ENCODE results near the gene ZNF326. TPM values are rescaled to one million over a fixed set of nuclear protein-coding genes. Genes with fewer than 3 reads are reported as not detected.
"Not testable (repeated sequence)": the region's sequence is repeated elsewhere in the genome, so short reads cannot be mapped to it uniquely, and the experiment has no call there.

ZNF326 gene
- total RNA-seq, 1 donor from 2014 or later, result 4.3 TPM

DNA sequence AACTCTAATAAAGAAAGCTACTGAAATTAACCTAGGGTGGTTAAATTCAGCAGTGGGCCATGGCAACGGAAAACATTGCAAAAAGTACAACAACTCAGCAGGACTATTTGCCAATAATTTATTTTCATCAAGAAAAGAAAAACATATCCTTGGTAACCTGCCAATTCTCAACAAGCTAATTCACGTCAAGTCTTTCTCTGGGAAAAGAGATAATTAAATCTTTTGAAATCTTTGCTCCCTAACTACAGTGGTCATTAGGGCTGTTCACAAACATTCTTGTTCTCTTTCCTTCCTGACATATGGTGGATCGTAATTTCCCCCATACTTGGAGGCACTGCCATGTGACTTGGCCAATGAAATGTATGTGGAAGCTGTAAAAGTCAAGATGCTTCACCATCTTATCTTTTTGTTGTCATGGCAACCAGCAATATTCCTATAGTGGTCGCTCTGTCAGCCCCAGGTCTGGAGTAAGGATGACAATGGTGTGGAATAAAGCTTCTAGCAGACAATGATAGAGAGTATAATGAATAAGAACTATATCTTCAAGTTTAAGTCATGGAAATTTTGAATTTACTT is 29.6 kb upstream of the ZNF326 start:
- no peak for DNase-seq (ENCODE audit: low read depth)

DNA sequence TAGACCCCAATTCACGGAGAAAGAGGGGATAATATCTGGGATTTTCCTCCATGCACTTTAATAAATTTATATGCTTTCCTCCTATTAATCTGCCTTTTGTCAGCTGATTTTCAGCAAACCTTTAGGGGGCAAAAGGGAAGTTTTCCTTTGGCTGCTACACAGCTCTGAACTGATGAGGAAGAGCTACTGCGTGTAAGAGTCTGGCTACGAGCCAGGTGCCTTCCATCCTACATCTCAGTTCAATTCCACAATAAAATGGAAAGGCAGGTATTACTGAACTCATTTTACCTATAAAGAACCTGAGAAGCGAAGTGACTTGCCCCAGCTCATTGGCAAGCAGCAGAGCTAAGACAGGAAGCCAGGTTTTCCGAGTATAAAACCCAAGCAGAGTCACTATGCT is 28.3 kb upstream of the ZNF326 start:
- no peak for DNase-seq (ENCODE audit: low read depth)

DNA sequence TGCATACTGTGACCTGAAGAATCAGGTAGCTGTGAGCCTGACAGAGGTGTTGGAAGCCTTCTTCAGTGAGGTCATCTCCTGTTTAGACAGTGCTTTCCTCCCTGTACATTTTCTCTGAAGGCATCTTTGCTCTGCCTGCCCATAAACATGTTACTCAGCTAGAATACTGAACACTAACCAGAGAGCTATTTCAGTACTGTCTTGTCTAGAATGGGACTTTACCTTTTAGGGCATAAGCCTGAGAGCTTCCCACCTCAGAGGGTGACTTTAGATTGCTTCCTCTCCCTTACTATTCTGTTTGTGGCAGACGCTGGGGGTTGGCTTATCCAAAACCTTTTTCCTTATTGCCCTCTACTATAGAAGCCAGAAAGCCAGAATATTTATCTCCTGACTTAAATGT is 23.3 kb upstream of the ZNF326 start:
- DNase-seq (ENCODE audit: low read depth), result no peak

DNA sequence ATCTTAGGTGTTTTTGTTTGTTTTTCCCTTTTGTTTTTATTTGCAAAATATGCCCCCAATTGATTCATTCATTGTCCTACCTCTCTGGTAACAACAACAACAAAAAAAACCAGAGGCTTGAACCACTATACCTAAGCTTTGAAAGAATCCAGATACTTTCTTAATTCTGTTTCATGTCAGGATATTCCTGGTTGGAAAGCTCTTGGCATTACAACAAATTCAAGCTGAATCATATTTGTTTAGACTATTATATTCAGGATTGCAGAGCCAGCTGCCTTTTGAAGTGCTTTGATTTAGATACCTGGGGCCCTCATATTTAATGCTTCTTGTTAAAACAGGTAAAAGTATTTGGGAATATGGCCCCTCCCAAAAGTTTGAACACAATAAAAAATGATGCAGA is 22.9 kb upstream of the ZNF326 start:
- DNase-seq (ENCODE audit: low read depth), result no peak

DNA sequence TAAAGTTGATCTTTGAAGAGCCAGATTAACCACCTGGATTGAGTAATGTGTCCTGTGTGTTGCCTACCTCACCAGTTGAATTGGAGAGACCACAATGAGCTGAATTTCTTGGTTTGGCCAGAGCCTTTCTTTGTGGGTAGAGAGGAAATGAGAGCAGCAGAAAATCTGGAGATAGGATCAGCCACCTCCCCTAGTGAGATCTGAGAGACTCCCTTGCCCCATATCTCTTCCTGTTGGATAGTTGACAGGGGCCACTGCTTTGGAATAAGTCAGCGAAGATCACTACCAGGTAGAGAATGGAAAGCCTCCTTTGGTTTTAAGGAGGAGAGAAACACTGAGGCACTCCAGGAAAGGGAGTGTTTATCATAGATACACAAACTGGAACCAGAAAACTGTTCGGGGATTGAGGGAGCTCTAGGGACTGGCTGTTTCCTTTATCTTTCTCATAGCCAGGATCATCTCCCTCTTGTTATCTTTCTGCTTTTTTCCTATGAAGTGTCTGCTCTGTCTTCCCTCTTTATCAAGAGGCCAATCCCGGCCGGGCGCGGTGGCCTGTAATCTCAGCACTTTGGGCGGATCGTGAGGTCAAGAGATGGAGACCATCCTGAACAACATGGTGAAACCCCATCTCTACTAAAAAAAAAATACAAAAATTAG is 21.3 kb upstream of the ZNF326 start:
- DNase-seq (ENCODE audit: low read depth), result no peak

DNA sequence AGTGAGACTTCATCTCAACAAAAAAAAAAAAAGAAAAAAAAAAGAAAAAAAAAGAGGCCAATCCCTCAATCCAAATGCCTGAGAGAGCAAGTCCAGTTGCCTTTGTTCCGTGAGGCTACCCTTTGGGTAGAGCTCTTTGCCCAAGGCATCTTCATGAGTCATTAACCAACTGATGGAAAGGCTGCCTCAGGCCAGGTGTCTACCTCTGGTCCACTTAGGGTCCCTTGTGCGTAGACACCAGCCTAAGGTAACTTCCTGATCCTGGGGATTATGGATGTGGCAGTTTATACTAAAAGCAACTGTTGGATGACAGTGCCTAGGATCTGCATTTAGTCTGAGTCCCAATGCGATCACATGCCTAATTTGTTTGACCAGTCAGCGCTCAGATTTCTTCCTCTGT is 20.7 kb upstream of the ZNF326 start:
- peak; percentile 35 for DNase-seq (ENCODE audit: low read depth)

DNA sequence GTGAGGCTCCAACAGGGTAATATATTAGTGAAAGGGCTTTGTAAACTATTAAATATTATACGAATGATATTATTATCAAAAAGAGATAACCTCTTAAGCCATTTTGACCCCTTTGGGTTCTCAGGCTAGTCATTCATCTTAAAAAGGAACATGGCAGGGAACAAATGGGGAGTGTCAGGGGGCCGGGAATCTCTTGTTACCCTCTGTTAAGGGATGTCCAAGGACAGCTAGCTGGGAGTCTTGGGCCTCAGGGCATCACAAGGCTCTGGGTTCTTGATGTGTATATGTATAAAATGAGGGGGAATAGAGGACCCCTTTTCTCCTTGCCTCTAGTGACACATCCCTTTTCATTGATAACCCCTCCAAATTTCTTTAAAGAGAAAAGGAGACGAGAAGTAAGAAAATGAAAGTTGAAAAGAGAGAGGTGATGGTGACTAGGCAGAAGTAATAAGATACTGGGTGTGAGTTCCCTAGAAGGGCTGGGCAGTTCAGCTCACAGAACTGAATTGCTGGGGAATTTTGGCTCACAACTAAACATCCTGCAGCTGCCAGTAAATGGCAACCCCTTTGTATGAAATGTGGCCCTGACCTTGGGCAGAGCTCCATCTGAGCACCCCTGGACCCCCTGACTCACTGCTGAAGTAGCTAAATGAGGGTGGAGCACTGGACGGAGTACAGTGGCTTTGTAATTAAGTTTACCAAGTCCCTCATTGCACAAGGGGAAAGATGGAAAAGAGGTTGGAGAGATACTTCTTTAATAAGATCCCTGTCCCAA is 20.0 kb upstream of the ZNF326 start:
- peak; percentile 94 for DNase-seq (ENCODE audit: low read depth)

DNA sequence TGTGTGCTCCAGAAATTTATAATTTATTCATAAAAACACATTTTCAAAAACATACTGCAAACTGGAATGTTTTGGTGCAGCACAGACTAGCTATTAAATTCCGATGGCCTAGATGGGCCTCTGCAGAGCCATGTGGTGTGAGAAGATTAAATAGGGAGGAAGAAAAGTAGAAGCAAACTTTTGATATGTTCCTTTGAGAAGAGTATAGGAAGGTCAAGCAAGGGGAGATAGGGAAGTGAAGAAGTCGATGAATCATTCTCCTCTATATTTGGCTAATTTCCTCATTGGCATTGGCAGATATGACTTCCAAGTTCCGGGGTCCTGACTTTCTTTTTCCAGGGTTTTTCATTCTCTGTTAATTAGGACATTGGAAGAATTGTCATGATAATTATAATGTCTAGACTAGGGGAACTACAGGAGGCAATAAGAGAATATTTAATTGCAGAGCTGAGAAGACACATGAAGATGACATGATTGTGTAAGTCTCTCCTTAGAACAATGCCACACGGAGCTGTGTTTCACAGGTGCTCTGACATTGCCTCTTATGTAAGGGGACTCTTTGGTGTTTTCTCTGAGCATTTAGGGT is 19.3 kb upstream of the ZNF326 start:
- peak; percentile 53 for DNase-seq (ENCODE audit: low read depth)

DNA sequence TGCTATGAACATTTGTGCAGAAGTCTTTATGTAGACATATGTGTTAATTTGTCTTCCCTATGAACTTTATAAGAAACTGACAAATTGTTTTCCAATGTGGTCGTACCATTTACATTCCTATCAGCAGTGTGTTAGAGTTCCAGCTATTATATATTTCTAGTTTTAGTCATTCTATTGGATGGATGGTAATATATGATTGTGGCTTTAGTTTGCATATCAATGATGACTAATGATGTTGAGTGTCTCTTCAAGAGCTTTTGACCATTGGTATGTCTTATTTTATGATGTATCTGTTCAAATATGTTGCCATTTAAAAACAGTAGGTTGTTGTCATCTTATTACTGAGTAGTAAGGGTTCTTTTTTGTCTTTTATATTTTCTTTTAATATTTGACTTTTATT is 16.2 kb upstream of the ZNF326 start:
- no peak for DNase-seq (ENCODE audit: low read depth)

DNA sequence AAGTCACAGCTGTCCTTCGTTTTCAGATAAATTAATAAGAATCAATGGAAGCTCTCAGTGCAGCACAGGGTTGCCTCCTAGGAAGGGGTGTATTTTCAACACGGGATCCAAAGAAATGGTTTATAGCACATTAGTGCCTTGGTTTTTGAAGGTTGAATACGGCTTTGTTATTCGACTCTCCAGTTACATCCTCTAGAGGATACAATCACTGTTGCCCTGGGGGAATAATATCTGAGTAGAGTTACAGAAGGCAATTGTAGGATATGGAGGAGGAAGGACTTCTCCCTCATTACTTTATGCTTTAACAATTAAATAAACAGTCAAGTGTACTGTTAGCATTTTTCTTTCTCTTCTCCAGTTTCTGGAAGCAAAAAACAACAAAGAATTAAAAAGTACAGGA is 14.3 kb upstream of the ZNF326 start:
- DNase-seq (ENCODE audit: low read depth), result no peak

DNA sequence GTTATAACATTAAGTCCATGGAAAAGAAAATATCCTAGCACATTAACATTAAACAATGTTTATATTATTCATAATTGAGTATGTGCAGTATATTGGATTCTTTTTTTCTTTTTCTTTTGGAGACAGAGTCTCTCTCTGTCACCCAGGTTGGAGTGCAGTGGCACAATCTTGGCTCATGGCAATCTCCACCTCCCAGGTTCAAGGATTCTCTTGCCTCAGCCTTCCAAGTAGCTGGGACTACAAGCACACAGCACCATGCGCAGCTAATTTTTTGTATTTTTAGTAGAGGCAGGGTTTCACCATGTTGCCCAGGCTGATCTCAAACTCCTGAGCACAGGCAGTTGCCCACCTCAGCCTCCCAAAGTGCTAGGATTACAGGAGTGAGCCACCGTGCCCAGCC is 12.1 kb upstream of the ZNF326 start:
- DNase-seq (ENCODE audit: low read depth), result not testable (repeated sequence)

DNA sequence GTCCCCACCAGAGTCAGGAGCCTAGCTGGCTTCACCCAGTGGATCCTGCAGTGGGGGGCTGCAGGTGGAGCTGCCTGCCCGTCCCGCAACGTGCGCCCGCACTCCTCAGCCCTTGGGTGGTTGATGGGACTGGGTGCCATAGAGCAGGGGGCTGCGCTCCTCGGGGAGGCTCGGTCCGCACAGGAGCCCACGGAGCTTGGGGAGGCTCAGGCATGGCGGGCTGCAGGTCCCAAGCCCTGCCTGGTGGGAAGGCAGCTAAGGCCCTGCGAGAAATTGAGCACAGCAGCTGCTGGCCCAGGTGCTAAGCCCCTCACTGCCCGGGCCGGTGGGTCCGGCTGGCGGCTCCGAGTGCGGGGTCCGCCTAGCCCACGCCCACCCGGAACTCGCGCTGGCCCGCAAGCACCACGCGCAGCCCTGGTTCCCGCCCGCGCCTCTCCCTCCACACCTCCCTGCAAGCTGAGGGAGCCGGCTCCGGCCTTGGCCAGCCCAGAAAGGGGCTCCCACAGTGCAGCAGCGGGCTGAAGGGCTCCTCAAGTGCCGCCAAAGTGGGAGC is 10.3 kb upstream of the ZNF326 start:
- DNase-seq (ENCODE audit: low read depth), result not testable (repeated sequence)

DNA sequence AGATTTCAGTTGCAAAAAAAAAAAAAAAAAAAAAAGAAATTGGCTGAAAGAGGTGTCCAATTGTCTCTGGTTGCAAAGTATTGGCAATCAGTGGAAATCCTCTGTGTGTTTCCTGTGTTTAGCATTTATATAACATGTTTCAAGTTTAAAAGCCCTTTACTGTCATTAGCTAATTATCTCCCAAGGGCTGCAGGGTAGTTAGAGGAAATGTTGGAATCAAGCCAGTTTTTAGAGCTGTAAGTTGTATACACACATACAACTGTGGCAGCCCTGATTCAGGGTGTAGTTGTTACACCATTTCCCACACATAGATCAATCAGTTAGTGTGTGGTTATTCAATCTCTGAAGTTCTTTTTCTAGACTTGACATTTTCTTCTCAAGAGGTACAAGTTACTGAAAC is 8.9 kb upstream of the ZNF326 start:
- DNase-seq (ENCODE audit: low read depth), result no peak

DNA sequence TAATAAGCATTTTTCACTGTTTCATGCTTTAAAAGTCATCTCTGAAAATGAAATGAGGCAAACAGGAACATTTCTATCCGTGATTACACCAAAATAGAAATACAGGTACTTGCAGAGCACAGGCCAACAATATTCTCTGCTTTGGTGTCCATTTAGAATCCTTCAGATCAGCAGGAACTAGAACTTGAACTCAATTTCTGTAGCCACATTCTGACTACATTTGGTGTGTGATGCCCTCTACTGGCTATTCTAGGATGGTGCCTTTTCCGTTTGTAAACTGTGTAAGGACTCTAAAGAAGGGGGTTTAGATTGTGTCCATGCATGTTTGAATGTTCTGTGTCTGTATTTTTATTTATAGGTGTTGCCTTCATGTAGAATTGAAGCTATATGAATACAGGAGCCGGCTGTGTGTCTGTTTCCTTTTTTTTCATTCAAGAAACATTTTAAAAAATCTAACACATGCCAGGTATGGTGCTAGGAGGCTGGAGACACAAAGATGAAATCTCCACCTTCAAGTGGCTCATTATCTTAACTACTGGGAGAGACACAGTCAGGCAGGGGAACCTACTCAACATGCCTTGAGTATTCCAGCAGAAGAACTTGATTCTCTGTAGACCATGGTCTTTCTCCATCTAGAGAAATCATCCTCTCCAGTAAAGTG is 7.6 kb upstream of the ZNF326 start:
- peak; percentile 85 for DNase-seq (ENCODE audit: low read depth)

DNA sequence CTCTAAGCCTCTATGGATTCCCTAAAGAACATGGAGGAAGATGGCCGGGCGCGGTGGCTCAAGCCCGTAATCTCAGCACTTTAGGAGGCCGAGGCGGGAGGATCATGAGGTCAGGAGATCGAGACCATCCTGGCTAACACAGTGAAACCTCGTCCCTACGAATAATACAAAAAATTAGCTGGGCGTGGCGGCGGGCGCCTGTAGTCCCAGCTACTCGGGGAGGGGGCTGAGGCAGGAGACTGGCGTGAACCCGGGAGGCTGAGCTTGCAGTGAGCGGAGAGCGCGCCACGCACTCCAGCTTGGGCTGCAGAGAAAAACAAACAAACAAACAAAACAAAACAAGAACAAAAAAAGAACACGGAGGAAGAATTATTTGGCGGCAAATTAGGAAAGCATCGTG is 5.8 kb upstream of the ZNF326 start:
- no peak for DNase-seq (ENCODE audit: low read depth)

DNA sequence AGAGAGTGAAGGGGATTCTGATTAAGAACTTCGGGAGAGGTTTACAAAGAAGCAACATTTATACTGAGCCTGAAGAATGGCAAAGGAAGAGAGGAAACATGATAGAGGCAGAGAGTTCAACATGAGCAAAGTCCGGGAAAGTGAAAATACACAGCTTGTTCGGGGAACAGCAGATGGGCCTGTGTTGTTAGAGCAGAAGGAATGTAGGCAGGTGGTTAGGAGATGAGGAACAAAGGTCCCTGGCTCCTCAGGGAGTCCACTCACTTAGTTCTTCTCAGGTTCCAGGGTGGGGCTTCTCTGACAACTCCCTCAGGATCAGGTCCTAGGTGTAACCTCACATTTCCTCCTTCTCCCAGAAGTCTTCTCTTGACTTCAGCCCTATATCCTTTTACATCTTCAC is 5.1 kb upstream of the ZNF326 start:
- DNase-seq (ENCODE audit: low read depth), result no peak

DNA sequence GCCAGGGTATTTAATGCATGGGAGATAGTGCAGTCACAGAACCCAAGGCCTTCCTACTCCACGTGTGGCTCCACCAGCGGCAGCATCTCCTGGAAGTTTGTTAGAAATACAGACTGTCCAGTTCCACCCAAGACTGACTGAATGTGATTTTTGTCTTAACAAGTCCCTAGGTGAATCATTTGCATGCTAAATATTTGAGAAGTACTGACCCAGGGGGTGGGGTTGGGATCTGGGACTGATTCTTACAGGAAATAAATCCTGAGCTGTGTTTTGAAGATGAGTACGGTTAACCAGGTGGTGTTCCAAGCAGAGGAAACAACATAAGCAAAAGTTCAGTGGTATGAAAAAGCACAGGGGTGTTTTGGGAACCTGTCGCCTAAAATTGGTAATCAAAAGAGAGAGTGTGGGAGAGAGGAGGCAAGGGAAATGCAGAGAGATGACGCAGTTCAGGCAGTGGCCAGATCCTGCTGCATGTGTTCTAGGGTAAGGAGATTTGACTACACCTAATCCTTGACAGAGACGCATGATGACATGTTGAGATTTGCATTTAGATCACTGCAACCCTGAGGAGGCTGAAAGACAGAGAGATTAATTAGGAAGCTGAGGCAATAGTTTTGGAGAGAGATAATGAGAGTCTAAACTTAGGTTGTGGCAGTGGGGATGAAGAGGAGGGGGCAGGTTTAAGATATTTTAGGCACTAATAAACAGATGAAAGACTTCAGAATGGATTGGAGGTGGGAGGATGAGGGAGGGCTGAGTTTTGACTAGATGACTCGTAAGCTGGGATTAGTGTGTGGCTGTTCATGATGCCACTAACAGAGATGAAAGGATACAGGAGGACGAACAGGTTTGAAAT is 3.7 kb upstream of the ZNF326 start:
- no peak for DNase-seq (ENCODE audit: low read depth)

DNA sequence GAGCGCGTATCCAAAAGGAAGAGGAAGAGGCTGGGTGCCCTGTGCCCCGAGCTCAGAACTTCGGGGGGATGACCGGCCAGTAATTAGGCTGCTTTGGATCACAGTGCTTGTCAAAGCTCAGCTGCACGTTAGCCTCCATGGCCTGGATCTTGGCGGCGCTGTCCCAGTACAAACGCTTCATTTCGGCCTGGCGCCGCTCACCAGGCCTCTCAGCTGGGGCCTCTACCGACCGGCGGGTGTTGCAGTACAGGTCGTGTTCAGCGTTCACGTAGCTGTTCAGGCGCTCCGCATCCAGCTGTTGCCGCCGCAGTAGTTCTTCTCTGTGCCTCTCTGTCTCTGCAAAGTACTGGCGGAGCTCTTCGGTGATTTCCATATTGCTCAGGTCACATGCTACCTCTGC is 1.4 kb upstream of the ZNF326 start:
- no peak for DNase-seq (ENCODE audit: low read depth)

DNA sequence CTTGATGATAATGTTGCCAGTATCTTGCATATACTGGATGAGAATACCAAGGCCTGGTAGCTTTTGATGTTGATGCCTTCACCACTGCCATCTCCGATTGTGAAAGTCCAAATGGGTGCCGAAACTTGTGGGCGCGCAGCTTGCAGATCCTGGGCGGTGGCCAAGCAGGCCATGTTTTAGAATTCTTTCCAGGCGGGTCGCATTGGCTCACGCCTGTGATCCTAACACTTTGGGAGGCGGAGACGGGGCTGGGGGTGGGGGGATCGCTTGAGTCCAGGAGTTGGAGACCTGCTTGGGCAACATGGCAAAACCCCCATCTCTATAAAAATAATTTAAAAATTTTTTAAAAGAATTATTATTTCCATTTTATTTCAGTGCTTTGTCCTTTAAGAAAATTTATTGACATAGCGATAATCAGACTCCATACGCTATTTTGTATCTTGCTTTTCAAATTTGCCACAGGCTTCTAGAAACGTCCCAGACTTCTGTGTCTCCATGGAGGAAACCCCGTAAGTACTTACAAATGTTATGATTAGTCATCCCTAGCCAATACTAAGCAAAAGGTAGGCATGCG is 592 bp upstream of the ZNF326 start:
- no peak for DNase-seq (ENCODE audit: low read depth)

Measured in myocyte (in vitro differentiated cells).